ENCODE data around the gene STX8.
"Not testable (repeated sequence)": the region's sequence is repeated elsewhere in the genome, so short reads cannot be mapped to it uniquely, and the experiment has no call there.

STX8 gene

DNA sequence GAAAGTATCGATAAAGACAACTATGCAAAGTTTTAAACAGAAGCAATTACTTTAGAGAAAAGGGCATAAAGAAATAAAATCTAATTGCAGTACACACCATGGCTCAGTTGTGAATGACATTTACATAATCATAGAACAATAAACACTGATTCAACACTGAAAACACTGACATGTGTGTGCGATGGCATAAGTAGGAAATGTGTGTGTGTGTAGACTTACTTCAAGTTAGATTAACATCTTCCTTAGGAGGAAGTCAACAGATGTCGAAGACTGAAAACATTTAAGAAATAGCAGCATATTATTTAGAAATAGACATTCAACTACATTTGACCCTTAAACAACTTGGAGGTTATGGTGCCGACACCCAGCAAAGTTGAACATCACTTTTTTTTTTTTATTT is 172.4 kb downstream of the STX8 start:
- TF ChIP-seq TAF1 (IDR thresholded peaks at IDR 0.05; ENCODE audit: low read depth, low read length) = no peak
- no peak for TF ChIP-seq POLR2AphosphoS5 (IDR thresholded peaks at IDR 0.05; ENCODE audit: low read depth, low read length)
- no peak for TF ChIP-seq PAX5 (IDR thresholded peaks at IDR 0.05; ENCODE audit: insufficient read depth, low read length, severe bottlenecking)
- TF ChIP-seq POU2F2 (IDR thresholded peaks at IDR 0.05; ENCODE audit: low read depth, low read length) = no peak
- TF ChIP-seq SPI1 (IDR thresholded peaks at IDR 0.05; ENCODE audit: low read depth, low read length) = no peak
- no peak for FAIRE-seq
- no peak for DNase-seq (ENCODE audit: insufficient read length, low spot score)

DNA sequence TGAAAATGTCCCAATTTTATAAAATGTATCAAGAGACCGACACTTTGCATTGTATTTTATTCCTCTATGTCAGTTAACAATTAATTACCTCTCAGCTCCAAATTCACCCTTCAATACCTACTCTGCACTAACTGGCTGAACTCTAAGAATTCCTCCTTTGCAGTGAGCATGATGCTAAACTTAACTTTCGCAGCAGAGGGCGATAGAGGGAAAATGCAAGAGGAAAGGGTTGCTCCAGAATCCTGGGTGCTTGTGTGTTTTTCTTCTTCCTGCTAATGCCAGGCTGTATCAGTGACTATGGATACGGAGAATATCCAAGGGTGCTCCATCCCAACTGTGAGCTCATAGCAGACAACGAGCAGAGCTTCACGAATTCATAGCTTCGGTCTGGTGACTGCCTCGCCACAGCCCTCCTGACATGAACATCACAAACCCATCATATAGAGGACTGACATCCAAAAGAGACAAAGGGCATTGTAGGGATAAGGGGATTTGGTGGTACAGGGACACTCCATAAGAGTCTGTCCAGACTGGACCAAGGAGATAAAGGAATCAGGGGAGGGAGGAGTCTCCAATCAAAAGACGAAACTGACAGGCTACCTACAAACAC is 172.9 kb downstream of the STX8 start:
- peak; percentile 88 for FAIRE-seq
- no peak for DNase-seq (ENCODE audit: insufficient read length, low spot score)

DNA sequence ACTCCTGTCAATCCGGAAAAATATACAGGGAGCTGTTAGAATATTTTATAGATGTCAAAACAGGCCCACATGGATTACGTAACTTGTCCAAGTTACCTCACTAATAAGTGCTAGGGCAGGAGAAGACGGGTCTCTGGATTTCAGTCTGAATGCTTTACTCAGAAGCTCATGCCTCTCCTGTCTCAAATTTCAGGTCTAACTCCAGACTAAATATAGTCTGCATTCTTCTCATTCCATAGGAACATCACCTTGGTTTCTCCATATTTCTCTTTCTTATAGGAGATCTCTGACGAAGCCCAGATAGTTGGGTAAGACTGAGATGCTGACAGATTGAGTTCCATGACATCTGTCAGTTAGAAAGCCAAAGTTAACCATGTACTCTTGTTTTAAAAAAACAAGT is 174.2 kb downstream of the STX8 start:
- TF ChIP-seq POLR2AphosphoS5 (IDR thresholded peaks at IDR 0.05; ENCODE audit: low read depth, low read length) (no peak), SPI1 (IDR thresholded peaks at IDR 0.05; ENCODE audit: low read depth, low read length) (no peak), POU2F2 (IDR thresholded peaks at IDR 0.05; ENCODE audit: low read depth, low read length) (no peak), POLR2A (IDR thresholded peaks at IDR 0.05; ENCODE audit: low read depth, low read length) (no peak), PAX5 (IDR thresholded peaks at IDR 0.05; ENCODE audit: insufficient read depth, low read length, severe bottlenecking) (no peak), TAF1 (IDR thresholded peaks at IDR 0.05; ENCODE audit: low read depth, low read length) (no peak)
- DNase-seq (ENCODE audit: insufficient read length, low spot score) (no peak), FAIRE-seq (no peak)

More for the DNA sequence above, 172.9 kb downstream of the STX8 start:
- TF ChIP-seq PAX5 (IDR thresholded peaks at IDR 0.05; ENCODE audit: insufficient read depth, low read length, severe bottlenecking) = no peak
- no peak for TF ChIP-seq POLR2AphosphoS5 (IDR thresholded peaks at IDR 0.05; ENCODE audit: low read depth, low read length)
- TF ChIP-seq POLR2A (IDR thresholded peaks at IDR 0.05; ENCODE audit: low read depth, low read length) = no peak
- TF ChIP-seq POU2F2 (IDR thresholded peaks at IDR 0.05; ENCODE audit: low read depth, low read length) = no peak
- no peak for TF ChIP-seq SPI1 (IDR thresholded peaks at IDR 0.05; ENCODE audit: low read depth, low read length)
- no peak for TF ChIP-seq TAF1 (IDR thresholded peaks at IDR 0.05; ENCODE audit: low read depth, low read length)

DNA sequence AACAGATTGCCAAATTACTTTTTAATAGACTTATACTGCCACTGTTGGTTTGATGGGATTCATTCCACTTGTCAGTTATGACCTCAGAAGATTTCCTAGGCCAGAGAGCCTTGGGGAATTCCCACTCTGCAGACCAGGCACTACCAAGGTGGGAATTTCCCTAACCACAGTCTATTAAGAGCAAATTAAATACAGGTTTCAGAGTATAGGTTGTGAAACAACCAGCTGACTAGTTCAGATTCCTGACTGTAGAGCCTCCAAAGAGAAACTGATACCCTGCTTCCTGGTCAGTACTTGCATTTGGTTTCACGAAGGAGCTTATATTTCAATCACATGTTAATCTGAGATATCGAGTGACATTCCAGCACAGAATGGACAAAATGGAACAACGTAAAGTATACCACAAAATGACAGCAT is 186.5 kb downstream of the STX8 start:
- FAIRE-seq = peak; percentile 56
- no peak for TF ChIP-seq TAF1 (IDR thresholded peaks at IDR 0.05; ENCODE audit: low read depth, low read length)
- TF ChIP-seq POU2F2 (IDR thresholded peaks at IDR 0.05; ENCODE audit: low read depth, low read length) = 0 out of 2 replicates have a peak, but pooled peaks have one; percentile 38
- DNase-seq (ENCODE audit: insufficient read length, low spot score) = peak; percentile 34

DNA sequence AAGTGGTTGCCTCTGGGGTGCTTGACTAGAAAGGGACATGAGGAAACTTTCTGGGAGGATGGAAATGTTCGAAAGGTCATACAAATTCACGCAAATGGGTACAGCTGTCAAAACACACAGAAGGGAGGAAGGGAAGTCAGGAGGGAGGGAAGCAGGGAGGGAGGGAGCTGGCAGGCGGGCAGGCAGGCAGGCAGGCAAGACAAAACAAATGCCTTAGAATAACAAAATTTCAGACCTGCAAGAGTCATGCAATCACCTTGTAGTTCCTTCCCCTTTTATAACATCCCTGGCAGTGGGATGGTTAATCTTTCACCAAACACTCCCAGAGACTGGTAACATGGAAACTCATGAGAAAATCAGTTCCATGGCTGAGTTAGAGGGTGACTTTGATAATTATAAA is 189.2 kb downstream of the STX8 start:
- no peak for FAIRE-seq
- DNase-seq (ENCODE audit: insufficient read length, low spot score) = no peak
- TF ChIP-seq PAX5 (IDR thresholded peaks at IDR 0.05; ENCODE audit: insufficient read depth, low read length, severe bottlenecking) = no peak

DNA sequence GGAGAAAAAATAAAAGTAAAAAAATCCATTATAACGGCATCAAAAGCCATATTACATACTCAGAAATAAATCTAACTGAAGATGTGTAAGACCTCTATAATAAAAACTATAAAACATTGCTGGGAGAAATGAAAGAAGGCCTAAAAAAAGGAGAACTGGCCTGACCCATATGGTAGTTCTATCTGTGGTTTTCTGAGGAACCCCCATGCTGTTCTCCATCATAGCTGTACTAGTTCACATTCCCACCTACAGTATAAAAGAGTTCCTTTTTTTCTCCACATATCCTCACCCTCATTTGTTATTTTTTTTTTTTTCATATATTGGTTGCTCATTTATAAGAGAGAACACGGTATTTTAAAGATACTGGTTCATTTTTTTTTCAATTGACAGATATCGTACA is 191.8 kb downstream of the STX8 start:
- FAIRE-seq = no peak
- DNase-seq (ENCODE audit: insufficient read length, low spot score) = no peak
- TF ChIP-seq TAF1 (IDR thresholded peaks at IDR 0.05; ENCODE audit: low read depth, low read length) = no peak
- TF ChIP-seq SPI1 (IDR thresholded peaks at IDR 0.05; ENCODE audit: low read depth, low read length) = peak; percentile 28; the same call in 1 of the 2 replicates

DNA sequence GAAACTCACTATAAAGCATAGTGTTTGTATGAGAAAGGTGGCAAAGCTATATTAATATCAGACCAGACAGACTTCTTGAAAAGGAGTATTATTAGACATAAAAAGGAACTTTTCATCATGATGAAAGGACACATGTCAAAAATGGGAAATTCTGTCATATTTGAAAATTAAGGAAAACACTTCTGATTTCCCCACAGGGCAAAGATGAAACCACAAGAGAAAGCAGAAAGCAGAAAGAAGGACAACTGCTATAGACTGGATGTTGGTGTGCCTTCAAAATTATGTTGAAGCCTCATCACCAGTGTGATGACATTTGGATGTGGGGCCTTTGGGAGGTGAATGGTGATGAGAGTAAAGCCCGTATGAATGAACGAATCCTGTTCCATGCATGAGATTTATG is 193.0 kb downstream of the STX8 start:
- TF ChIP-seq TAF1 (IDR thresholded peaks at IDR 0.05; ENCODE audit: low read depth, low read length) (no peak), POLR2A (IDR thresholded peaks at IDR 0.05; ENCODE audit: low read depth, low read length) (no peak), PAX5 (IDR thresholded peaks at IDR 0.05; ENCODE audit: insufficient read depth, low read length, severe bottlenecking) (no peak), POU2F2 (IDR thresholded peaks at IDR 0.05; ENCODE audit: low read depth, low read length) (no peak), POLR2AphosphoS5 (IDR thresholded peaks at IDR 0.05; ENCODE audit: low read depth, low read length) (no peak)
- FAIRE-seq (no peak), DNase-seq (ENCODE audit: insufficient read length, low spot score) (no peak)

DNA sequence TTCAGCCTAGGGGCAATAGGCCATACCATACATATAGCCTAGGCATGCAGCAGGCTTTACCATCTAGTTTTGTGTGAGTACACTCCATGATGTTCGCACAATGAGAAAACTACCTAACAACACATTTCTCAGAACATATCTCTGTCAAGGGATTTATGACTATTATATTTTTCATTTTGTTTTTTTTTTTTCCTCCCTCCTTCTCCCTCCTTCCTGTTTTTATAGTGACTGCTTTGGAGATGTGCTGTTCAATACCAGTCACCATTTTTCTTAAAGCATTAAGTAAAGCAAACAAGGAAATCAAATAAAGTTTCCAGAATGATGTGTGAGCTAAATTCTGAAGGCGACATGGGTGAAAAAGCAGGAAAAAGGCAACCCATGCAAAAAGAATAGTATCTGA is 194.6 kb downstream of the STX8 start:
- TF ChIP-seq SPI1 (IDR thresholded peaks at IDR 0.05; ENCODE audit: low read depth, low read length) (no peak), POLR2A (IDR thresholded peaks at IDR 0.05; ENCODE audit: low read depth, low read length) (no peak), POU2F2 (IDR thresholded peaks at IDR 0.05; ENCODE audit: low read depth, low read length) (no peak), POLR2AphosphoS5 (IDR thresholded peaks at IDR 0.05; ENCODE audit: low read depth, low read length) (no peak), PAX5 (IDR thresholded peaks at IDR 0.05; ENCODE audit: insufficient read depth, low read length, severe bottlenecking) (no peak)
- no peak for DNase-seq (ENCODE audit: insufficient read length, low spot score)
- FAIRE-seq = no peak

DNA sequence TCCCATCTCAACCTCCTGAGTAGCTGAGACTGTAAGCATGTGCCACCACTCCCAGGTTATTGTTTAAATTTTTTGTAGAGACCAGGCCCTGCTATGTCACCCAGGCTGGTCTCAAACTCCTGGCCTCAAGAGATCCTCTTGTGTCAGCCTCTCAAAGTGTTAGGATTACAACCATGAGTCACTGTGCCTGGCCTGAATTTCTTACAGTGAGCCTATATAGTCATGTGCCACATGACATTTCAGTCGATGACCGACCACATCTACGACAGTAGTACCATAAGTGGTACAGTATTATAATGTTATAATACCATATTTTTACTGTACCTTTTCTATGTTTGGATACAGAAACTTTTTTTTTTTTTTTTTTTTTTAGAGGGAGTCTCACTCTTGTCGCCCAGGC is 195.3 kb downstream of the STX8 start:
- DNase-seq (ENCODE audit: insufficient read length, low spot score) (no peak), FAIRE-seq (no peak)
- TF ChIP-seq PAX5 (IDR thresholded peaks at IDR 0.05; ENCODE audit: insufficient read depth, low read length, severe bottlenecking) = no peak
- TF ChIP-seq POLR2AphosphoS5 (IDR thresholded peaks at IDR 0.05; ENCODE audit: low read depth, low read length) = no peak
- TF ChIP-seq SPI1 (IDR thresholded peaks at IDR 0.05; ENCODE audit: low read depth, low read length) = no peak
- TF ChIP-seq POU2F2 (IDR thresholded peaks at IDR 0.05; ENCODE audit: low read depth, low read length) = no peak
- no peak for TF ChIP-seq TAF1 (IDR thresholded peaks at IDR 0.05; ENCODE audit: low read depth, low read length)
- TF ChIP-seq POLR2A (IDR thresholded peaks at IDR 0.05; ENCODE audit: low read depth, low read length) = no peak

DNA sequence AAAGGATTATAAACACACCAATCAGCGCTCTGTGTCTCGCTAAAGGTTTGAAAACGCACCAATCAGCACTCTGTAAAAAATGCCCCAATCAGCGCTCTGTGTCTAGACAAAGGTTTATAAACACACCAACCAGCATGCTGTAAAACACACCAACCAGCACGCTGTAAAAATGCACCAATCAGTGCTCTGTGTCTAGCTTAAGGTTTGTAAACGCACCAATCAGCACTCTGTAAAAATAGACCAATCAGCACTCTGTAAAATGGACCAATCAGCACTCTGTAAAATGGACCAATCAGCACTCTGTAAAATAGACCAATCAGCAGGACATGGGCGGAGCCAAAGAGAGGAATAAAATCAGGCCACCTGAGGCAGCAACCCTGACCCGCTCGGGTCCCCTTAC is 199.4 kb downstream of the STX8 start:
- DNase-seq (ENCODE audit: insufficient read length, low spot score); FAIRE-seq: not testable (repeated sequence)

DNA sequence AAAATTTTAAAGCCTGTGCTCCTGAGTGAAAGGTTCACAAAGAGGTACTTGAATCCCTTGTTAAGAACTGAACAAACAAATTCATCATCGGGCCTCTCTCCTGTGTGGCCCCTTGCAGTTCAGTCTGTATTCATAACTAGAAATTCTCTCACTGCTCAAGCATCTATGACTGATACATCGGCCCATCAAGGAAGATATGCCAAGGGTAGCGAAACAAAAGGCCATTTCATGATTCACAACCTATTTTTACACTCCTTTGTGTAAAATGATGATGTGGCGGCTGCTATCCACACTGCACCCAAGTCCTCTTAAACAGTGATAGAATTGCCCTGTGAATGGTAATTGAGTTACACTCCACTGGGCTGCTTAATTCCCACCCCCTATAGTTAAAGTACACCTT is 204.6 kb downstream of the STX8 start:
- DNase-seq (ENCODE audit: insufficient read length, low spot score) = no peak
- TF ChIP-seq POLR2A (IDR thresholded peaks at IDR 0.05; ENCODE audit: low read depth, low read length) (no peak), TAF1 (IDR thresholded peaks at IDR 0.05; ENCODE audit: low read depth, low read length) (no peak), POU2F2 (IDR thresholded peaks at IDR 0.05; ENCODE audit: low read depth, low read length) (no peak), PAX5 (IDR thresholded peaks at IDR 0.05; ENCODE audit: insufficient read depth, low read length, severe bottlenecking) (no peak), POLR2AphosphoS5 (IDR thresholded peaks at IDR 0.05; ENCODE audit: low read depth, low read length) (no peak), SPI1 (IDR thresholded peaks at IDR 0.05; ENCODE audit: low read depth, low read length) (no peak)
- FAIRE-seq = no peak

Data from GM12891 (cell line).